Ascending aorta (tissue), 2 donors: ENCODE results near the gene TCP11L2. TPM values are rescaled to one million over a fixed set of nuclear protein-coding genes. Genes with fewer than 3 reads are reported as not detected.

Experiments used
- DNase-seq, 2 donors: peaks; one replicate each; pipeline ENCODE4 v3.0.0-alpha.2; 2019; ENCODE audit warnings: low spot score in 2 of 2
- H3K27ac ChIP-seq, 2 donors: fragments of 200-600 bp; sonication (generic); one replicate each; pipeline ENCODE4 v1.5.1; 2016 to 2017; ENCODE audit warnings: mild to moderate bottlenecking in 1 of 2
- H3K27me3 ChIP-seq: fragments of 200-600 bp; sonication (generic); one replicate; pipeline ENCODE4 v1.5.1; 2017
- H3K36me3 ChIP-seq, 2 donors: fragments of 200-600 bp; sonication (generic); one replicate each; pipeline ENCODE4 v1.5.1; 2016
- H3K4me1 ChIP-seq, 2 donors: fragments of 200-600 bp; sonication (generic); one replicate each; pipeline ENCODE4 v1.5.1; 2016 to 2017; ENCODE audit warnings: mild to moderate bottlenecking in 1 of 2
- H3K4me3 ChIP-seq, 2 donors: fragments of 200-600 bp; sonication (generic); one replicate each; pipeline ENCODE4 v1.5.1; 2016 to 2017; ENCODE audit warnings: mild to moderate bottlenecking in 1 of 2
- H3K9me3 ChIP-seq, 2 donors: fragments of 200-600 bp; sonication (generic); one replicate each; pipeline ENCODE4 v1.5.1; 2016
- intact Hi-C: fragments of 100-400 bp; cut with DNase I; formaldehyde crosslinking; loops from one replicate; pipeline ENCODE4 v1.15.1; 2023
- total RNA-seq: library from RNA; depleted of rRNA; stranded (reverse); fragments of >200 nt; gene quantifications from one replicate; pipeline ENCODE4 v1.1.0, GENCODE V29; 2016
- TF ChIP-seq, protein P1 (sequence below), 3 experiments: fragments of 200-600 bp in 2 of 3; fragments of 450-650 bp in 1 of 3; sonication (generic) in 2 of 3; IDR thresholded peaks; one replicate each; pipeline ENCODE4 v1.5.1; 2016 to 2019; ENCODE audit warnings: antibody characterized with exemption in 3 of 3, mild to moderate bottlenecking in 1 of 3, moderate library complexity in 1 of 3

The TCP11L2 gene
- total RNA-seq, result 16.0 TPM

DNA sequence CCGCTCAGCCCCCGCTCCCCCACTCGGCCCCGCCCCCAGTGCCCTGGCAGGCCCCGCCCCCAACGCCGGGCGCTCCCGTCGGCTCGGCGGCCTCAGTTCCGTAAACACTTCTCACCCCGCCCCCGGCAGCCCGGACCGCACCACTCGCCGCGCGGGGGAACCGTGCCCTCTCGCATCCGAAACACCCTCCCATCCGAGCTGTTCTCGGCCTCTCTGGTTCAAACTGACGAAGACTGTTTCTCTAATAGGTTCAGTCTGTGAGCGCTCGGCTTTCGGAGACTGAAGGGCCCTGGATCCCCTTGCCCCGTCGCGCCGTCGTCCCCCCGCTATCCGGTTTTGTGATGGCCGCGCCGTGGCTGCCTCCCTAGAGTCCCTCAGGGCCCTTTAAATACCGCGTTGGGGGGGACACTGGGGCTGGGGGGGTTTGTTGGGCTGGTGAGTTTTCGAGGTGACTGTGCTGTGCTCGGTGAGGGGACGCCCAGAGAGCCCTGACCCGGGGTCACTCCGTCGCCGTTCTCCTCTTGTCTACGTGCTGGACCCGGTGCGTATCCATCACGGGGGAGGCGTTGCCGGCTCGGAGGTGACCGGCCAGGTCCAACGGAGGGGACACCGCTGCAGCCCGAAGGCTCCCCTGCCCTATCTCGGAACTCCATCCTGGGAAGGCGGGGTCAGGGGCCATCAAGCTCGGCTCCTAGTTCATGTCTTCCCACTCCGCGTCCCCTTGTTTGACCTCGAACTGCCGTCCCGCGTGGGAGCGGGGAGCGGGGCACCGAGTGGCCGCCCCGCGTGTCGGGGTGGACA is at the start of gene TCP11L2:
Gene TCP11L2 (plus strand): TSS at position 333 of the 801 bp plus-strand sequence. CDS start 8,343 bp downstream, outside the sequence.
- peaks cover 0 to 12% of the 10 kb centered on the region in 2 donors for H3K4me1 ChIP-seq
- peak; percentile 46 to 92 for DNase-seq
- peak within 1 kb of the TSS; percentile 86 to 90 for H3K4me3 ChIP-seq
- H3K9me3 ChIP-seq, result no peaks in the 10 kb centered on the region
- H3K27me3 ChIP-seq, result no peaks in the 10 kb centered on the region
- no peaks in the 10 kb centered on the region for H3K36me3 ChIP-seq
- intact Hi-C loops, result loop anchor here (1.0 kb wide), 2 partner anchors 55 kb away; partner anchors contain the start of gene POLR3B
- TF ChIP-seq, protein P1, sequence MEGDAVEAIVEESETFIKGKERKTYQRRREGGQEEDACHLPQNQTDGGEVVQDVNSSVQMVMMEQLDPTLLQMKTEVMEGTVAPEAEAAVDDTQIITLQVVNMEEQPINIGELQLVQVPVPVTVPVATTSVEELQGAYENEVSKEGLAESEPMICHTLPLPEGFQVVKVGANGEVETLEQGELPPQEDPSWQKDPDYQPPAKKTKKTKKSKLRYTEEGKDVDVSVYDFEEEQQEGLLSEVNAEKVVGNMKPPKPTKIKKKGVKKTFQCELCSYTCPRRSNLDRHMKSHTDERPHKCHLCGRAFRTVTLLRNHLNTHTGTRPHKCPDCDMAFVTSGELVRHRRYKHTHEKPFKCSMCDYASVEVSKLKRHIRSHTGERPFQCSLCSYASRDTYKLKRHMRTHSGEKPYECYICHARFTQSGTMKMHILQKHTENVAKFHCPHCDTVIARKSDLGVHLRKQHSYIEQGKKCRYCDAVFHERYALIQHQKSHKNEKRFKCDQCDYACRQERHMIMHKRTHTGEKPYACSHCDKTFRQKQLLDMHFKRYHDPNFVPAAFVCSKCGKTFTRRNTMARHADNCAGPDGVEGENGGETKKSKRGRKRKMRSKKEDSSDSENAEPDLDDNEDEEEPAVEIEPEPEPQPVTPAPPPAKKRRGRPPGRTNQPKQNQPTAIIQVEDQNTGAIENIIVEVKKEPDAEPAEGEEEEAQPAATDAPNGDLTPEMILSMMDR (IDR thresholded peaks at IDR 0.05), result no peak
- H3K27ac ChIP-seq, result peak within 1 kb of the TSS; percentile 88 to 91

DNA sequence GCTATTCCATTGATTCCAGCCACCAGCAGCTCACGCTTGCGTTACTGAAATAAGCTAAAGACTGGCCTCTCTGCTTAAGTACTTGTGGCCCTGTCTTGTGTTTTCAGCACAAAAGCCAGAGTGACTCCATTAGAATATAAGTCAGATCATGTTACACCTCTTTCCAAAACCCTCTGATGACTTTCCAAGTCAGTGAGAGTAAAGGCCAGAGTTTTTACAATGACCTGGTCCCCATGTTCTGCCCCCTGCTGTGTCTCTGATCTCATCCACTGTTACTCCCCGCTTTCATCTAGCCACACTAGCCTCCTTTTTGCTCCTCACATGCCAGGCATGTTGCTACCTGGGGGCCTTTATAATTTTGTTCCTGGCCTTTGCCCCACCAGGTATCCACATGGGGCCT is 47.8 kb upstream of the TCP11L2 start:
- Histone ChIP-seq H3K9me3 (no peaks in the 10 kb centered on the region), H3K27ac (no peak overlapping the region), H3K27me3 (no peaks in the 10 kb centered on the region), H3K4me3 (no peak overlapping the region), H3K4me1 (no peaks in the 10 kb centered on the region), H3K36me3 (no peaks in the 10 kb centered on the region)
- TF ChIP-seq, protein P1 (IDR thresholded peaks at IDR 0.05), result no peak
- DNase-seq, result no peak
- intact Hi-C loops, result no loop called here

DNA sequence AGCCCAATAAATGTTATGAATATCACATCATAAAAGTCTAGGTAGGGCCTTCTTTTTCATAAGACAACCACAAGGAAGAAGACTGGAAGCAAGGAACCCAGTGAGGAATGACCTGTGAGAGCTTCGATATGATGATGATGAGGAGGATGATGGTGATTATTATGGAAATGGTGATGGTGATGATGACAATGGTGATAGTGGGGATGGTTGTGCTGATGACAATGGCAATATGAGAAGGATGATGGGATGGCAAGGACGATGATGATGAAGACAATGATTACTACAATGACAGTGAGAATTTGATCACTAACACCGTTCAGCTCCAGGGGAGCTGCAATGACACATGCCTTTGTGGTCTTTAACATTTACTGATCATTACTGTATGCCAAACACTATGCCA is 47.0 kb upstream of the TCP11L2 start:
- TF ChIP-seq, protein P1 (IDR thresholded peaks at IDR 0.05), result no peak
- H3K4me1 ChIP-seq, result no peaks in the 10 kb centered on the region
- no peak overlapping the region for H3K27ac ChIP-seq
- H3K9me3 ChIP-seq, result no peaks in the 10 kb centered on the region
- no peaks in the 10 kb centered on the region for H3K27me3 ChIP-seq
- no peak for DNase-seq
- no peak overlapping the region for H3K4me3 ChIP-seq
- intact Hi-C loops, result no loop called here
- H3K36me3 ChIP-seq, result no peaks in the 10 kb centered on the region

DNA sequence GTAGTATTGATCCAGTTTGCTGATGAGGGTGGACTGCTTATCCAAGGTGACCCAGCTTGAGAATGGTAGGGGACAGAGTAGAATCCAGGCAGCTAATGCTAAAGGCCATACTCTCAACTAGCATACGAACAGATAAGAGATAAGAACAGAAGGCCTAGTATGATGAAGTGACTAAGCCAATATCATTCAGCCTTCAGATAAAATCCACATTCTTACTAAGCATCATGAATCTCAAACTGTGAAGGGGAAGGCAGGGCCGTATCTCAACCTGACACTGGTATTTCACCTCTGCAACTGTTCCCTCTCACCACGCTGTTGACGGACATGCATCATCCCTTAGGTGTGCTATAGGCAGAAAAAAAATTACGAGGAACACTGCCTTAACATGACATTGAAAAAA is 46.6 kb upstream of the TCP11L2 start:
- no peaks in the 10 kb centered on the region for H3K9me3 ChIP-seq
- no peak overlapping the region for H3K27ac ChIP-seq
- no peaks in the 10 kb centered on the region for H3K4me1 ChIP-seq
- H3K36me3 ChIP-seq, result no peaks in the 10 kb centered on the region
- TF ChIP-seq, protein P1 (IDR thresholded peaks at IDR 0.05), result no peak
- no peak for DNase-seq
- intact Hi-C loops, result no loop called here
- H3K4me3 ChIP-seq, result no peak overlapping the region
- no peaks in the 10 kb centered on the region for H3K27me3 ChIP-seq

DNA sequence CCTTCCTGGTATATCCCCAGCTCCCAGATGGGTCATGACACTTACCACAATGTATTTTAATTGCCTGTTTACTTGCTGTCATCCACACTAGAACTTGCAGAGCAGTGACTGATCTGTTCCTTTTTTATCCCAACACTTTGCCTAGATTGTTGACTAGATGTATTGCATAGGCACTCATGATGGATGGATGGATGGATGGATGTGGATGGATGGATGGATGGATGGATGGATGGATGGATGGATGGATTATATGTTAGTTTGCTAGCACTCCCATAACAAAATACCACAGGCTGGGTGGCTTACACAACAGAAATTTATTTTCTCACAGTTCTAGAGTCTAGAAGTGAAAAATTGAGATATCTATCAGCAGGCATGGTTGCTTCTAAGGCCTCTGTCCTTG is 46.0 kb upstream of the TCP11L2 start:
- intact Hi-C loops, result no loop called here

More for the DNA sequence above, 46.0 kb upstream of the TCP11L2 start:
- Histone ChIP-seq H3K27ac (no peak overlapping the region), H3K4me1 (no peaks in the 10 kb centered on the region), H3K27me3 (no peaks in the 10 kb centered on the region), H3K4me3 (no peak overlapping the region), H3K9me3 (no peaks in the 10 kb centered on the region), H3K36me3 (no peaks in the 10 kb centered on the region)
- TF ChIP-seq, protein P1 (IDR thresholded peaks at IDR 0.05), result no peak
- no peak for DNase-seq
